GOT3 (cell line): Measurements from ENCODE around the gene VSTM2A.

Experiments
- DNase-seq: peaks from one replicate; lab custom pipeline; 2025; ENCODE audit warnings: mixed read lengths; lab: John Stamatoyannopoulos, UW

VSTM2A gene

GRCh38 chr7:54615537-54615936 lies 73.4 kb downstream of the VSTM2A start:
- no peak for DNase-seq
